Activated B cell treated with CpG ODN at 0.5 μM for 24 hours (primary cell): Measurements from ENCODE around the gene TMEM131L. TPM values are rescaled to one million over a fixed set of nuclear protein-coding genes. Genes with fewer than 3 reads are reported as not detected.
A peak's percentile ranks its signal among the peaks of the same experiment; 100 is the strongest.

Source experiments
- ATAC-seq: fragments of 200-7000 bp; cut with Tn5 transposase; one replicate; pipeline ENCODE4 v1.10.0; 2021; ENCODE audit warnings: low read depth, mild to moderate bottlenecking, moderate library complexity
- CTCF ChIA-PET: fragments of 350-600 bp; sonication (Branson Sonifier 250); formaldehyde crosslinking; loops from one replicate; lab custom pipeline; 2021; ENCODE audit warnings: antibody characterized with exemption; lab: Charles Lee
- POLR2A ChIA-PET: fragments of 350-600 bp; sonication (Branson Sonifier 250); formaldehyde crosslinking; loops from one replicate; lab custom pipeline; 2021; ENCODE audit warnings: antibody characterized with exemption; lab: Charles Lee
- DNase-seq: peaks from one replicate; pipeline ENCODE4 v3.0.0; 2022
- H3K27ac Mint-ChIP-seq: one replicate; pipeline ENCODE4 v1.8.0; 2020; ENCODE audit warnings: mixed read lengths
- H3K27me3 Mint-ChIP-seq: one replicate; pipeline ENCODE4 v1.8.0; 2021; ENCODE audit warnings: mixed read lengths
- H3K36me3 Mint-ChIP-seq: one replicate; pipeline ENCODE4 v1.8.0; 2021; ENCODE audit warnings: low read depth, mixed read lengths
- H3K4me1 Mint-ChIP-seq: one replicate; pipeline ENCODE4 v1.8.0; 2021; ENCODE audit warnings: mixed read lengths
- H3K4me3 Mint-ChIP-seq: one replicate; pipeline ENCODE4 v1.8.0; 2020; ENCODE audit warnings: mild to moderate bottlenecking, mixed read lengths
- H3K9me3 Mint-ChIP-seq: one replicate; pipeline ENCODE4 v1.8.0; 2020; ENCODE audit warnings: mixed read lengths
- CTCF ChIP-seq: fragments of 200-600 bp; IDR thresholded peaks from one replicate; pipeline ENCODE4 v1.8.0; 2022; ENCODE audit warnings: antibody characterized with exemption, mild to moderate bottlenecking
- intact Hi-C: fragments of 100-400 bp; cut with micrococcal nuclease; formaldehyde crosslinking; loops from one replicate; pipeline ENCODE4 v1.15.1; 2024
- total RNA-seq: library from RNA; stranded (reverse); gene quantifications from 2 replicates; pipeline ENCODE4 v1.2.3, GENCODE V29; 2022

TMEM131L gene
- total RNA-seq, 1 donor from 2014 or later = 193 TPM

GRCh38 chr4:153684182-153684970 lies 218.2 kb downstream of the TMEM131L start, which contains the start of gene TLR2:
Gene TLR2 (plus strand): TSS chr4:153684280. CDS start chr4:153702908, 18,628 bp downstream.
- DNase-seq = peak; percentile 66
- H3K4me1 Mint-ChIP-seq = peaks cover 12% of the 10 kb centered on the region
- H3K9me3 Mint-ChIP-seq = peaks cover 15% of the 10 kb centered on the region
- ATAC-seq = peak; percentile 90
- H3K36me3 Mint-ChIP-seq = peaks cover 19% of the 10 kb centered on the region
- H3K4me3 Mint-ChIP-seq = peak within 1 kb of the TSS; percentile 82
- intact Hi-C loops = loop anchor here (1.0 to 10.0 kb wide), 2 partner anchors 44 to 1150 kb away; partner anchors contain the start of gene FBXW7
- H3K27ac Mint-ChIP-seq = peak within 1 kb of the TSS; percentile 9
- POLR2A ChIA-PET = no interaction called here
- peaks cover 5% of the 10 kb centered on the region for H3K27me3 Mint-ChIP-seq
- CTCF ChIA-PET = no interaction called here
- TF ChIP-seq CTCF = no peak

GRCh38 chr4:153684971-153685371 lies 218.8 kb downstream of the TMEM131L start:
- TF ChIP-seq CTCF = no peak
- ATAC-seq = no peak
- Mint-ChIP-seq H3K36me3 (peaks cover 25% of the 10 kb centered on the region), H3K27me3 (peaks cover 5% of the 10 kb centered on the region), H3K4me3 (peak overlapping the region; percentile 82), H3K9me3 (peaks cover 21% of the 10 kb centered on the region), H3K27ac (no peak overlapping the region), H3K4me1 (peaks cover 12% of the 10 kb centered on the region)
- DNase-seq = no peak
- ChIA-PET CTCF (no interaction called here), POLR2A (no interaction called here)
- intact Hi-C loops = loop anchor here (1.0 to 10.0 kb wide), 2 partner anchors 43 to 1150 kb away; partner anchors contain the start of gene FBXW7

Other genes with a start within 250 kb of the TMEM131L start
- gene MND1, start 121.7 kb upstream of the TMEM131L start, total RNA-seq = 0.27 and 0.53 TPM in 2 replicates
- gene TLR2, start 217.9 kb downstream of the TMEM131L start, total RNA-seq = 3.6 and 4.3 TPM in 2 replicates